ENCODE data around the gene PERP.

DNA sequence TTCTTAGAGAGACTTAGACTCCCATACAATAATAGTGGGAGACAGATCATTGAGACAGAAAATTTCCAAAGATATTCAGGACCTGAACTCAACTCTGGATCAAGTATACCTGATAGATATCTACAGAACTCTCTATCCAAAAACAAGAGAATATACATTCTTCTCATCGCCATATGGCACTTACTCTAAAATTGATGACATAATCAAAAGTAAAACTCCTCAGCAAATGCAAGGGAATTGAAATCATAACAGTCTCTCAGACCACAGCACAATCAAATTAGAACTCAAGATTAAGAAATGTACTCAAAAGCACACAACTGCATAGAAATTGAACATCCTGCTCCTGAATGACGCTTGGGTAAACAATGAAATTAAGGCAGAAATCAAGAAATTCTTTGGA is 28.7 kb downstream of the PERP start:
- TF ChIP-seq CTCF (IDR thresholded peaks at IDR 0.05) (no peak), POLR2A (IDR thresholded peaks at IDR 0.05) (no peak)

All from right lobe of liver (tissue), 4 donors.